Stomach (tissue), 4 donors: Measurements from ENCODE around the gene GNG4.

Experiments
- CTCF ChIP-seq, 7 experiments: fragments of 450-650 bp in 4 of 7; fragments of 200-600 bp in 3 of 7; sonication (generic) in 3 of 7; IDR thresholded peaks; one replicate each; pipeline ENCODE4 v1.5.1; 2016 to 2019; ENCODE audit warnings: antibody characterized with exemption in 7 of 7, control low read depth in 2 of 7, mild to moderate bottlenecking in 1 of 7
- EP300 ChIP-seq: sonication (generic); formaldehyde crosslinking; IDR thresholded peaks from one replicate; pipeline ENCODE4 v1.6.1; 2017; ENCODE audit warnings: antibody characterized with exemption
- POLR2A ChIP-seq, 4 donors: fragments of 450-650 bp; IDR thresholded peaks; one replicate each; pipeline ENCODE4 v1.6.1; 2016; ENCODE audit warnings: antibody characterized with exemption in 4 of 4, control low read depth in 2 of 4, mild to moderate bottlenecking in 1 of 4, moderate library complexity in 1 of 4

GRCh38 chr1:235567812-235568503, 81.6 kb downstream of the GNG4 start:
- TF ChIP-seq POLR2A (IDR thresholded peaks at IDR 0.05) (no peak), CTCF (IDR thresholded peaks at IDR 0.05) (no peak), EP300 (no peak)
